Uterus (tissue), 4 donors: ENCODE data around the gene LOXL1. TPM values are rescaled to one million over a fixed set of nuclear protein-coding genes. Genes with fewer than 3 reads are reported as not detected.

Experiments
- DNase-seq, 2 donors: peaks; one replicate each; pipeline ENCODE4 v3.0.0-alpha.2; 2019 to 2020
- H3K27ac ChIP-seq, 2 donors: fragments of 200-600 bp; sonication (generic); 1 replicate in 1 of 2; 2 replicates in 1 of 2; pipeline ENCODE4 v1.5.1; 2016 to 2018
- H3K27me3 ChIP-seq, 2 donors: fragments of 200-600 bp; sonication (generic); one replicate each; pipeline ENCODE4 v1.5.1; 2018 to 2019; ENCODE audit warnings: control low read depth in 1 of 2
- H3K36me3 ChIP-seq, 2 donors: fragments of 200-600 bp; sonication (generic); one replicate each; pipeline ENCODE4 v1.5.1; 2019; ENCODE audit warnings: control low read depth in 1 of 2
- H3K4me1 ChIP-seq, 2 donors: fragments of 200-600 bp; sonication (generic); one replicate each; pipeline ENCODE4 v1.5.1; 2018 to 2019; ENCODE audit warnings: control low read depth in 1 of 2
- H3K4me3 ChIP-seq, 2 donors: fragments of 200-600 bp; sonication (generic); 1 replicate in 1 of 2; 2 replicates in 1 of 2; pipeline ENCODE4 v1.5.1; 2018 to 2019; ENCODE audit warnings: mild to moderate bottlenecking in 1 of 2
- H3K9me3 ChIP-seq, 2 donors: fragments of 200-600 bp; sonication (generic); one replicate each; pipeline ENCODE4 v1.5.1; 2019; ENCODE audit warnings: control low read depth in 1 of 2
- POLR2A ChIP-seq, 2 donors: fragments of 450-650 bp; IDR thresholded peaks; one replicate each; pipeline ENCODE4 v1.6.1; 2016; ENCODE audit warnings: antibody characterized with exemption in 2 of 2, mild to moderate bottlenecking in 1 of 2, moderate library complexity in 1 of 2
- intact Hi-C: fragments of 100-400 bp; cut with DNase I; formaldehyde crosslinking; loops from one replicate; pipeline ENCODE4 v1.15.1; 2023; ENCODE audit warnings: low total_unique reads
- total RNA-seq, 4 donors: library from RNA; depleted of rRNA in 3 of 4; stranded (reverse); fragments of >200 nt in 3 of 4; gene quantifications; one replicate each; pipeline versions ENCODE4 v1.1.0 to v1.2.4, GENCODE V29; 2014 to 2023
- TF ChIP-seq, protein P1 (sequence below), 4 experiments: fragments of 200-600 bp in 2 of 4; fragments of 450-650 bp in 2 of 4; sonication (generic) in 2 of 4; IDR thresholded peaks; one replicate each; pipeline ENCODE4 v1.5.1; 2016 to 2019; ENCODE audit warnings: antibody characterized with exemption in 4 of 4, mild to moderate bottlenecking in 2 of 4, moderate library complexity in 1 of 4
- donor health status: DM: yes; HTN: yes; CAD: no.

LOXL1 gene
- total RNA-seq, 4 donors from 2014 or later, result 19.4 to 68.4 (median 33.1) TPM

DNA sequence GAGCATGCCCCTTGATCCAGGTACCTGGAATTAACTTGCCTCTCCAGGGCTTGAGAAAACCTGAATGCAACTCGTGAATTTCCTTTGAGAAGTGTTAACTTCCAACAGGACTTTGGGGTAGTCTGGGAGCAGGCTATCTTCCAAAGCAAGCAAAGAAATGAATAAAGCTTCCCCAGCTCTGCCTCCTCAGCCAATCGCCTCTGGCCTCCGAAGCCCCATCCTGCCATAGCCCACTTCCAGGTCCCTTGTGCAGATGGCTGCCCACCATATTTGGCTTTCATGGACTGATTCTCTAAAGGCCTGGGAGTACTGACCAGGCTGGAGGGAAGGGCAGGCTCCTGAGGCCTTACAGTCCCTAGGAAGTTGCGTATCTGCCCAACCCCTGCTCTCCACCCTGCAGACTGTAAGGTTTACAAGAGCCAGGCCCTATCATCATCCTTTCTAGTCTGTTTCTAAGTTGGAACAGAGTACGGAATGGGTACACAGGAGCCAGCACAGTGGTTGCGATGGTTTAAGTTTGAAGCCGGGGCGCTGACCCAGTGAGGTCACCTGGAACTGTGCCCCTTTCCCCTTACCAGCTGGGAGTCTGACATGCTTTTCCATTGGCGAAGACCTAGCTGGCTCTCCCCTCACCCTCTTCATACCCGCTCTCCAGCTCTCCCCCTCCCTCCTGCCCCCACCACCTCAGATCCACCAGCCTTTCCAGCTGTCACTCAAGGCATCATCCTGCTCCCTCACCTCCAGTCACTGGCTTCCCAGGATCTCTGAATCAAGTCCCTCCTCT lies 67.1 kb downstream of the LOXL1 start:
- peak overlapping the region in 1 of 2 donors; percentile 80 for H3K4me3 ChIP-seq
- DNase-seq, result no peak
- peak overlapping the region; percentile 77 to 95 for H3K27ac ChIP-seq
- H3K36me3 ChIP-seq, result no peaks in the 10 kb centered on the region
- H3K9me3 ChIP-seq, result no peaks in the 10 kb centered on the region
- no peaks in the 10 kb centered on the region for H3K27me3 ChIP-seq
- H3K4me1 ChIP-seq, result peaks cover 7 to 15% of the 10 kb centered on the region in 2 donors
- intact Hi-C loops, result no loop called here
- no peak for TF ChIP-seq POLR2A (IDR thresholded peaks at IDR 0.05)
- TF ChIP-seq, protein P1, sequence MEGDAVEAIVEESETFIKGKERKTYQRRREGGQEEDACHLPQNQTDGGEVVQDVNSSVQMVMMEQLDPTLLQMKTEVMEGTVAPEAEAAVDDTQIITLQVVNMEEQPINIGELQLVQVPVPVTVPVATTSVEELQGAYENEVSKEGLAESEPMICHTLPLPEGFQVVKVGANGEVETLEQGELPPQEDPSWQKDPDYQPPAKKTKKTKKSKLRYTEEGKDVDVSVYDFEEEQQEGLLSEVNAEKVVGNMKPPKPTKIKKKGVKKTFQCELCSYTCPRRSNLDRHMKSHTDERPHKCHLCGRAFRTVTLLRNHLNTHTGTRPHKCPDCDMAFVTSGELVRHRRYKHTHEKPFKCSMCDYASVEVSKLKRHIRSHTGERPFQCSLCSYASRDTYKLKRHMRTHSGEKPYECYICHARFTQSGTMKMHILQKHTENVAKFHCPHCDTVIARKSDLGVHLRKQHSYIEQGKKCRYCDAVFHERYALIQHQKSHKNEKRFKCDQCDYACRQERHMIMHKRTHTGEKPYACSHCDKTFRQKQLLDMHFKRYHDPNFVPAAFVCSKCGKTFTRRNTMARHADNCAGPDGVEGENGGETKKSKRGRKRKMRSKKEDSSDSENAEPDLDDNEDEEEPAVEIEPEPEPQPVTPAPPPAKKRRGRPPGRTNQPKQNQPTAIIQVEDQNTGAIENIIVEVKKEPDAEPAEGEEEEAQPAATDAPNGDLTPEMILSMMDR (IDR thresholded peaks at IDR 0.05), result no peak

DNA sequence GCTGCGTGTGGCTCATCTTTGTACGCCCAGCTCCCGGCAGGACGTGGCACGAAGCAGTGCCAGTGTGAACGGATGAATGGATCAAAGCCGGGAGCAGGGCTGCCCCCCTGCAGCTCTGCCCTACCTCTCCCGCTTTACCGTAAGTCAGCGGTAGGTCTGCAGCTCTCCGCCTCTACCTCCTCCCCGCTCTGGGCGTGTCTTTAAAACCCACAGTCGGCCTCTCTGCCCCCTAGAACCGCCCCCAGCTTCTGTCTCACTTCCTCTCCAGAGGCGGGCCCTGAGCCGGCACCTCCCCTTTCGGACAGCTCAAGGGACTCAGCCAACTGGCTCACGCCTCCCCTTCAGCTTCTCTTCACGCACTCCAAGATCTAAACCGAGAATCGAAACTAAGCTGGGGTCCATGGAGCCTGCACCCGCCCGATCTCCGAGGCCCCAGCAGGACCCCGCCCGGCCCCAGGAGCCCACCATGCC lies 68.2 kb downstream of the LOXL1 start, which contains the start of gene PML:
TSS of gene PML (plus strand) at position 304 of the 471 bp plus-strand sequence. CDS start at position 401, 97 bp downstream.
- peak within 1 kb of the TSS; percentile 95 to 98 for H3K27ac ChIP-seq
- H3K36me3 ChIP-seq, result no peaks in the 10 kb centered on the region
- no peaks in the 10 kb centered on the region for H3K27me3 ChIP-seq
- peak; percentile 97 to 98 for DNase-seq
- H3K4me3 ChIP-seq, result peak within 1 kb of the TSS; percentile 80 to 97
- H3K4me1 ChIP-seq, result peaks cover 7 to 15% of the 10 kb centered on the region in 2 donors
- no peaks in the 10 kb centered on the region for H3K9me3 ChIP-seq
- TF ChIP-seq POLR2A (IDR thresholded peaks at IDR 0.05), result peak; percentile 77 to 96
- TF ChIP-seq, protein P1 (IDR thresholded peaks at IDR 0.05), result peak in 2 of 4 experiments; percentile 9 to 56
- intact Hi-C loops, result no loop called here

DNA sequence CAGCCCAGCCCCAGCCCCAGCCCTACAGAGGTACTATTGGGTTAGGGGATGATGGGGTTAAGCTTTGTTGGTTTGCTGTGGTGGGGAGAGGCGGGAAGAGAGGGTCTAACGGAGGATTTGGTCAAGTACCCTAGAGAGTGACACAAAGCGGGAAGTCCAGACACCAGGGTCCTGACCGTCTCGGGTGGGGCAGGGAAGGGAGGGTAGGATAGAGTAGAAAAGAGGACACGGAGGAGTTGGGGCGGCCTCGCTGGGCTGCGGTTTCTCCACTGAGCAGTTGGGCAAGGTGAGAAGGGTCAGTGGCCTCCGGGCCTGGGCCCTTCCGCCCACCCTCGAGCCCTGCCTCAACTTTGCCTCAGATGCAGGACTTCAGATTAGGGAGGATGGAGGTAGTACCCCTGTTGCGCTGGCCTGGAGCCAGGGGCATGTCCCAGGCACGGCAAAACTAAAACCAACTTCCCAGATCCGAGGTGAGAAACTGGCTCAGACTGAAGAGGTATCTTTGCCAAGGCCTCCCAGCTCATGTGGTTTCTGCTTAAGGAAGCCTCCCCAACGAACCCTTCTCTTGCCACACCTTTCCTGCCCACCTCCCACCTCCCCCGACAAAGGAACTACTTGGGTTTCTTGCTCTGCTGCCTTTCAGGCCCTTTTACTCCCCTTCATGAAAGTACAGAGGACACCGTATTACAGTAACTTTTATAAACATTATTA lies 68.8 kb downstream of the LOXL1 start:
- TF ChIP-seq, protein P1 (IDR thresholded peaks at IDR 0.05), result no peak
- TF ChIP-seq POLR2A (IDR thresholded peaks at IDR 0.05), result no peak
- Histone ChIP-seq H3K4me3 (peak overlapping the region; percentile 80 to 97), H3K36me3 (no peaks in the 10 kb centered on the region), H3K9me3 (no peaks in the 10 kb centered on the region), H3K27ac (peak overlapping the region; percentile 95 to 98), H3K4me1 (peaks cover 7 to 15% of the 10 kb centered on the region in 2 donors), H3K27me3 (no peaks in the 10 kb centered on the region)
- peak in 1 of 2 donors; percentile 49 for DNase-seq
- intact Hi-C loops, result no loop called here

DNA sequence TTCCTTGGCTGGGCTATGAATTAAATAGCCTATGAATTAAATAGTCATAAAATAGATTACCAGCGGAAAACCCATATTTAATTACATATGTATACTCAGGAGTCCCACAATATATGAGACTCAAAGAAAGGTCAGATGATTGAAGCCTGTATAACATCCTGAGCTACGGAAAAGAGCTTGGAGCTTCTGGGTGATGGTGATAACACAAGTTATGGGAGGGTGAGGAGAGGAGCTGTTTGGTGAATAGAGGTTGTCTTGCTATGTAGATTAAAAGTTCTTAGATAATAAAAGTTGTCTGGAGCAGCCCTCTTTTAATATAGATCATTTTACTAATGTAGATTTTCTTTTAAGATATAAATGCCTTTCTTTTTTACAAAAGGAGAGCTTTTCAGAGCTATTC lies 70.0 kb downstream of the LOXL1 start:
- intact Hi-C loops, result no loop called here
- Histone ChIP-seq H3K4me1 (peaks cover 6 to 7% of the 10 kb centered on the region in 2 donors), H3K36me3 (no peaks in the 10 kb centered on the region), H3K9me3 (no peaks in the 10 kb centered on the region), H3K27ac (peak overlapping the region; percentile 95 to 98), H3K27me3 (no peaks in the 10 kb centered on the region), H3K4me3 (peak overlapping the region; percentile 19 to 80)
- no peak for DNase-seq
- TF ChIP-seq POLR2A (IDR thresholded peaks at IDR 0.05), result no peak
- TF ChIP-seq, protein P1 (IDR thresholded peaks at IDR 0.05), result no peak
